ENCODE results near the gene ICAM4. TPM values are rescaled to one million over a fixed set of nuclear protein-coding genes. Genes with fewer than 3 reads are reported as not detected.

ICAM4 gene
- total and polyA plus RNA-seq, 2 of the 13 experiments (the other 11 are each of a cell fraction or from before 2014, with no cell fraction given): 2.9 to 4.0 TPM

DNA sequence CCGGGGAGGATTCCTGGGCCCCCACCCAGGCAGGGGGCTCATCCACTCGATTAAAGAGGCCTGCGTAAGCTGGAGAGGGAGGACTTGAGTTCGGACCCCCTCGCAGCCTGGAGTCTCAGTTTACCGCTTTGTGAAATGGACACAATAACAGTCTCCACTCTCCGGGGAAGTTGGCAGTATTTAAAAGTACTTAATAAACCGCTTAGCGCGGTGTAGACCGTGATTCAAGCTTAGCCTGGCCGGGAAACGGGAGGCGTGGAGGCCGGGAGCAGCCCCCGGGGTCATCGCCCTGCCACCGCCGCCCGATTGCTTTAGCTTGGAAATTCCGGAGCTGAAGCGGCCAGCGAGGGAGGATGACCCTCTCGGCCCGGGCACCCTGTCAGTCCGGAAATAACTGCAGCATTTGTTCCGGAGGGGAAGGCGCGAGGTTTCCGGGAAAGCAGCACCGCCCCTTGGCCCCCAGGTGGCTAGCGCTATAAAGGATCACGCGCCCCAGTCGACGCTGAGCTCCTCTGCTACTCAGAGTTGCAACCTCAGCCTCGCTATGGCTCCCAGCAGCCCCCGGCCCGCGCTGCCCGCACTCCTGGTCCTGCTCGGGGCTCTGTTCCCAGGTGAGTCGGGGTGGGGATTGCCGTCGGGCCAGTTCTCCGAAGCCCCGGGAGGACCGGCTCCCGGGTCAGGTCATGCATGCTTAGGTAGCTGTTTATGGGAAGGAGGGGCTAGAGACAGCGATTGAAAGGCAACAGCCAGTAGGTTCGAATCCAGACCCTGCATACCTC lies 15.9 kb upstream of the ICAM4 start, which contains the start of gene ICAM1 (continued):
- TF ChIP-seq ZNF333 (CRISPR knock-in tag; IDR thresholded peaks at IDR 0.05; ENCODE audit: borderline replicate concordance) (peak; percentile 61; the same call in 1 of the 2 replicates), ZSCAN31 (CRISPR knock-in tag; IDR thresholded peaks at IDR 0.05; ENCODE audit: low read depth) (peak; percentile 97), PAX8 (CRISPR knock-in tag; IDR thresholded peaks at IDR 0.05; ENCODE audit: borderline replicate concordance) (no peak), ZBTB21 (CRISPR knock-in tag; IDR thresholded peaks at IDR 0.05) (no peak; the same call in 1 of the 2 replicates), HOXA5 (CRISPR knock-in tag; IDR thresholded peaks at IDR 0.05) (no peak), SATB2 (CRISPR knock-in tag; IDR thresholded peaks at IDR 0.05) (0 out of 2 replicates have a peak, but pooled peaks have one; percentile 38), ZNF672 (CRISPR knock-in tag; IDR thresholded peaks at IDR 0.05) (no peak), NFYB (CRISPR knock-in tag; IDR thresholded peaks at IDR 0.05) (peak; percentile 39; the same call in 1 of the 2 replicates), HDAC1 (CRISPR knock-in tag; IDR thresholded peaks at IDR 0.05) (peak; percentile 91), GATAD2A (CRISPR knock-in tag; IDR thresholded peaks at IDR 0.05) (peak; percentile 65), KDM2A (CRISPR knock-in tag; IDR thresholded peaks at IDR 0.05; ENCODE audit: borderline replicate concordance, low read depth) (peak; percentile 87), ESRRA (CRISPR knock-in tag; IDR thresholded peaks at IDR 0.05; ENCODE audit: low read depth) (peak; percentile 35)
- TF ChIP-seq, protein P1, sequence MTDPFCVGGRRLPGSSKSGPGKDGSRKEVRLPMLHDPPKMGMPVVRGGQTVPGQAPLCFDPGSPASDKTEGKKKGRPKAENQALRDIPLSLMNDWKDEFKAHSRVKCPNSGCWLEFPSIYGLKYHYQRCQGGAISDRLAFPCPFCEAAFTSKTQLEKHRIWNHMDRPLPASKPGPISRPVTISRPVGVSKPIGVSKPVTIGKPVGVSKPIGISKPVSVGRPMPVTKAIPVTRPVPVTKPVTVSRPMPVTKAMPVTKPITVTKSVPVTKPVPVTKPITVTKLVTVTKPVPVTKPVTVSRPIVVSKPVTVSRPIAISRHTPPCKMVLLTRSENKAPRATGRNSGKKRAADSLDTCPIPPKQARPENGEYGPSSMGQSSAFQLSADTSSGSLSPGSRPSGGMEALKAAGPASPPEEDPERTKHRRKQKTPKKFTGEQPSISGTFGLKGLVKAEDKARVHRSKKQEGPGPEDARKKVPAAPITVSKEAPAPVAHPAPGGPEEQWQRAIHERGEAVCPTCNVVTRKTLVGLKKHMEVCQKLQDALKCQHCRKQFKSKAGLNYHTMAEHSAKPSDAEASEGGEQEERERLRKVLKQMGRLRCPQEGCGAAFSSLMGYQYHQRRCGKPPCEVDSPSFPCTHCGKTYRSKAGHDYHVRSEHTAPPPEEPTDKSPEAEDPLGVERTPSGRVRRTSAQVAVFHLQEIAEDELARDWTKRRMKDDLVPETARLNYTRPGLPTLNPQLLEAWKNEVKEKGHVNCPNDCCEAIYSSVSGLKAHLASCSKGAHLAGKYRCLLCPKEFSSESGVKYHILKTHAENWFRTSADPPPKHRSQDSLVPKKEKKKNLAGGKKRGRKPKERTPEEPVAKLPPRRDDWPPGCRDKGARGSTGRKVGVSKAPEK (CRISPR knock-in tag; IDR thresholded peaks at IDR 0.05; ENCODE audit: borderline replicate concordance): no peak
- TF ChIP-seq, protein P2, sequence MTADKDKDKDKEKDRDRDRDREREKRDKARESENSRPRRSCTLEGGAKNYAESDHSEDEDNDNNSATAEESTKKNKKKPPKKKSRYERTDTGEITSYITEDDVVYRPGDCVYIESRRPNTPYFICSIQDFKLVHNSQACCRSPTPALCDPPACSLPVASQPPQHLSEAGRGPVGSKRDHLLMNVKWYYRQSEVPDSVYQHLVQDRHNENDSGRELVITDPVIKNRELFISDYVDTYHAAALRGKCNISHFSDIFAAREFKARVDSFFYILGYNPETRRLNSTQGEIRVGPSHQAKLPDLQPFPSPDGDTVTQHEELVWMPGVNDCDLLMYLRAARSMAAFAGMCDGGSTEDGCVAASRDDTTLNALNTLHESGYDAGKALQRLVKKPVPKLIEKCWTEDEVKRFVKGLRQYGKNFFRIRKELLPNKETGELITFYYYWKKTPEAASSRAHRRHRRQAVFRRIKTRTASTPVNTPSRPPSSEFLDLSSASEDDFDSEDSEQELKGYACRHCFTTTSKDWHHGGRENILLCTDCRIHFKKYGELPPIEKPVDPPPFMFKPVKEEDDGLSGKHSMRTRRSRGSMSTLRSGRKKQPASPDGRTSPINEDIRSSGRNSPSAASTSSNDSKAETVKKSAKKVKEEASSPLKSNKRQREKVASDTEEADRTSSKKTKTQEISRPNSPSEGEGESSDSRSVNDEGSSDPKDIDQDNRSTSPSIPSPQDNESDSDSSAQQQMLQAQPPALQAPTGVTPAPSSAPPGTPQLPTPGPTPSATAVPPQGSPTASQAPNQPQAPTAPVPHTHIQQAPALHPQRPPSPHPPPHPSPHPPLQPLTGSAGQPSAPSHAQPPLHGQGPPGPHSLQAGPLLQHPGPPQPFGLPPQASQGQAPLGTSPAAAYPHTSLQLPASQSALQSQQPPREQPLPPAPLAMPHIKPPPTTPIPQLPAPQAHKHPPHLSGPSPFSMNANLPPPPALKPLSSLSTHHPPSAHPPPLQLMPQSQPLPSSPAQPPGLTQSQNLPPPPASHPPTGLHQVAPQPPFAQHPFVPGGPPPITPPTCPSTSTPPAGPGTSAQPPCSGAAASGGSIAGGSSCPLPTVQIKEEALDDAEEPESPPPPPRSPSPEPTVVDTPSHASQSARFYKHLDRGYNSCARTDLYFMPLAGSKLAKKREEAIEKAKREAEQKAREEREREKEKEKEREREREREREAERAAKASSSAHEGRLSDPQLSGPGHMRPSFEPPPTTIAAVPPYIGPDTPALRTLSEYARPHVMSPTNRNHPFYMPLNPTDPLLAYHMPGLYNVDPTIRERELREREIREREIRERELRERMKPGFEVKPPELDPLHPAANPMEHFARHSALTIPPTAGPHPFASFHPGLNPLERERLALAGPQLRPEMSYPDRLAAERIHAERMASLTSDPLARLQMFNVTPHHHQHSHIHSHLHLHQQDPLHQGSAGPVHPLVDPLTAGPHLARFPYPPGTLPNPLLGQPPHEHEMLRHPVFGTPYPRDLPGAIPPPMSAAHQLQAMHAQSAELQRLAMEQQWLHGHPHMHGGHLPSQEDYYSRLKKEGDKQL (CRISPR knock-in tag; IDR thresholded peaks at IDR 0.05; ENCODE audit: low read depth): peak; percentile 60
- TF ChIP-seq, protein P3, sequence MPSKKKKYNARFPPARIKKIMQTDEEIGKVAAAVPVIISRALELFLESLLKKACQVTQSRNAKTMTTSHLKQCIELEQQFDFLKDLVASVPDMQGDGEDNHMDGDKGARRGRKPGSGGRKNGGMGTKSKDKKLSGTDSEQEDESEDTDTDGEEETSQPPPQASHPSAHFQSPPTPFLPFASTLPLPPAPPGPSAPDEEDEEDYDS (CRISPR knock-in tag; IDR thresholded peaks at IDR 0.05): peak; percentile 98
- TF ChIP-seq, protein P4, sequence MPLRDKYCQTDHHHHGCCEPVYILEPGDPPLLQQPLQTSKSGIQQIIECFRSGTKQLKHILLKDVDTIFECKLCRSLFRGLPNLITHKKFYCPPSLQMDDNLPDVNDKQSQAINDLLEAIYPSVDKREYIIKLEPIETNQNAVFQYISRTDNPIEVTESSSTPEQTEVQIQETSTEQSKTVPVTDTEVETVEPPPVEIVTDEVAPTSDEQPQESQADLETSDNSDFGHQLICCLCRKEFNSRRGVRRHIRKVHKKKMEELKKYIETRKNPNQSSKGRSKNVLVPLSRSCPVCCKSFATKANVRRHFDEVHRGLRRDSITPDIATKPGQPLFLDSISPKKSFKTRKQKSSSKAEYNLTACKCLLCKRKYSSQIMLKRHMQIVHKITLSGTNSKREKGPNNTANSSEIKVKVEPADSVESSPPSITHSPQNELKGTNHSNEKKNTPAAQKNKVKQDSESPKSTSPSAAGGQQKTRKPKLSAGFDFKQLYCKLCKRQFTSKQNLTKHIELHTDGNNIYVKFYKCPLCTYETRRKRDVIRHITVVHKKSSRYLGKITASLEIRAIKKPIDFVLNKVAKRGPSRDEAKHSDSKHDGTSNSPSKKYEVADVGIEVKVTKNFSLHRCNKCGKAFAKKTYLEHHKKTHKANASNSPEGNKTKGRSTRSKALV (CRISPR knock-in tag; IDR thresholded peaks at IDR 0.05): 0 out of 2 replicates have a peak, but pooled peaks have one; percentile 48
- TF ChIP-seq, protein P5, sequence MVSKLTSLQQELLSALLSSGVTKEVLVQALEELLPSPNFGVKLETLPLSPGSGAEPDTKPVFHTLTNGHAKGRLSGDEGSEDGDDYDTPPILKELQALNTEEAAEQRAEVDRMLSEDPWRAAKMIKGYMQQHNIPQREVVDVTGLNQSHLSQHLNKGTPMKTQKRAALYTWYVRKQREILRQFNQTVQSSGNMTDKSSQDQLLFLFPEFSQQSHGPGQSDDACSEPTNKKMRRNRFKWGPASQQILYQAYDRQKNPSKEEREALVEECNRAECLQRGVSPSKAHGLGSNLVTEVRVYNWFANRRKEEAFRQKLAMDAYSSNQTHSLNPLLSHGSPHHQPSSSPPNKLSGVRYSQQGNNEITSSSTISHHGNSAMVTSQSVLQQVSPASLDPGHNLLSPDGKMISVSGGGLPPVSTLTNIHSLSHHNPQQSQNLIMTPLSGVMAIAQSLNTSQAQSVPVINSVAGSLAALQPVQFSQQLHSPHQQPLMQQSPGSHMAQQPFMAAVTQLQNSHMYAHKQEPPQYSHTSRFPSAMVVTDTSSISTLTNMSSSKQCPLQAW (CRISPR knock-in tag; IDR thresholded peaks at IDR 0.05): peak; percentile 79
